Measurements from ENCODE around the gene PTH2. TPM values are rescaled to one million over a fixed set of nuclear protein-coding genes. Genes with fewer than 3 reads are reported as not detected.

The PTH2 gene
- total RNA-seq, 1 experiment from 2014 or later, result not detected

GRCh38 chr19:49403404-49404187, 19.6 kb downstream of the PTH2 start:
- Histone ChIP-seq H3K36me3 (no peaks in the 10 kb centered on the region), H3K27ac (no peak overlapping the region), H3K4me1 (replicated peaks) (no peaks in the 10 kb centered on the region), H3K27me3 (replicated peaks) (no peaks in the 10 kb centered on the region), H3K4me3 (no peak overlapping the region), H3K9me3 (replicated peaks) (no peaks in the 10 kb centered on the region)
- DNase-seq (ENCODE audit: low read depth in 1 of 2, low spot score in 2 of 2), result no peak

GRCh38 chr19:49400029-49400428, 23.2 kb downstream of the PTH2 start:
- no peaks in the 10 kb centered on the region for H3K4me1 ChIP-seq (replicated peaks)
- no peaks in the 10 kb centered on the region for H3K36me3 ChIP-seq
- no peak overlapping the region for H3K4me3 ChIP-seq
- no peak for DNase-seq (ENCODE audit: low read depth in 1 of 2, low spot score in 2 of 2)
- H3K27me3 ChIP-seq (replicated peaks), result no peaks in the 10 kb centered on the region
- H3K27ac ChIP-seq, result no peak overlapping the region
- H3K9me3 ChIP-seq (replicated peaks), result no peaks in the 10 kb centered on the region

GRCh38 chr19:49398931-49399330, 24.3 kb downstream of the PTH2 start:
- H3K27ac ChIP-seq, result no peak overlapping the region
- H3K4me1 ChIP-seq (replicated peaks), result no peaks in the 10 kb centered on the region
- H3K9me3 ChIP-seq (replicated peaks), result no peaks in the 10 kb centered on the region
- no peaks in the 10 kb centered on the region for H3K27me3 ChIP-seq (replicated peaks)
- no peaks in the 10 kb centered on the region for H3K36me3 ChIP-seq
- no peak for DNase-seq (ENCODE audit: low read depth in 1 of 2, low spot score in 2 of 2)
- H3K4me3 ChIP-seq, result no peak overlapping the region

GRCh38 chr19:49398001-49398615, 25.1 kb downstream of the PTH2 start:
- Histone ChIP-seq H3K9me3 (replicated peaks) (no peaks in the 10 kb centered on the region), H3K27ac (no peak overlapping the region), H3K4me1 (replicated peaks) (no peaks in the 10 kb centered on the region), H3K4me3 (no peak overlapping the region), H3K36me3 (no peaks in the 10 kb centered on the region), H3K27me3 (replicated peaks) (peaks cover 2% of the 10 kb centered on the region; the same call in 1 of the 2 replicates)
- DNase-seq (ENCODE audit: low read depth in 1 of 2, low spot score in 2 of 2), result no peak

- Histone ChIP-seq H3K36me3 (no peaks in the 10 kb centered on the region), H3K4me1 (replicated peaks) (no peaks in the 10 kb centered on the region), H3K4me3 (no peak overlapping the region), H3K27me3 (replicated peaks) (peaks cover 9% of the 10 kb centered on the region; the same call in 1 of the 2 replicates), H3K9me3 (replicated peaks) (no peaks in the 10 kb centered on the region), H3K27ac (no peak overlapping the region)
- DNase-seq (ENCODE audit: low read depth in 1 of 2, low spot score in 2 of 2), result no peak
These were observed 26.3 kb downstream of the PTH2 start for GRCh38 chr19:49396738-49397505.

- no peak overlapping the region for H3K27ac ChIP-seq
- H3K27me3 ChIP-seq (replicated peaks), result peaks cover 19% of the 10 kb centered on the region
- H3K9me3 ChIP-seq (replicated peaks), result no peaks in the 10 kb centered on the region
- DNase-seq (ENCODE audit: low read depth in 1 of 2, low spot score in 2 of 2), result no peak
- no peaks in the 10 kb centered on the region for H3K4me1 ChIP-seq (replicated peaks)
- no peaks in the 10 kb centered on the region for H3K36me3 ChIP-seq
- H3K4me3 ChIP-seq, result no peak overlapping the region
These were observed 27.4 kb downstream of the PTH2 start for GRCh38 chr19:49395581-49396407.

- H3K4me1 ChIP-seq (replicated peaks), result no peaks in the 10 kb centered on the region
- H3K9me3 ChIP-seq (replicated peaks), result no peaks in the 10 kb centered on the region
- DNase-seq (ENCODE audit: low read depth in 1 of 2, low spot score in 2 of 2), result no peak
- no peak overlapping the region for H3K27ac ChIP-seq
- H3K4me3 ChIP-seq, result no peak overlapping the region
- H3K36me3 ChIP-seq, result no peaks in the 10 kb centered on the region
- H3K27me3 ChIP-seq (replicated peaks), result peaks cover 29% of the 10 kb centered on the region
These were observed 29.4 kb downstream of the PTH2 start for GRCh38 chr19:49393881-49394280.

- H3K36me3 ChIP-seq, result no peaks in the 10 kb centered on the region
- H3K27ac ChIP-seq, result no peak overlapping the region
These were observed 31.5 kb downstream of the PTH2 start for GRCh38 chr19:49391581-49392399.

GRCh38 chr19:49390929-49391359, 32.3 kb downstream of the PTH2 start:
- peaks cover 36% of the 10 kb centered on the region for H3K27me3 ChIP-seq (replicated peaks)
- no peak for DNase-seq (ENCODE audit: low read depth in 1 of 2, low spot score in 2 of 2)
- H3K27ac ChIP-seq, result no peak overlapping the region
- no peaks in the 10 kb centered on the region for H3K9me3 ChIP-seq (replicated peaks)
- no peaks in the 10 kb centered on the region for H3K36me3 ChIP-seq
- no peak overlapping the region for H3K4me3 ChIP-seq
- no peaks in the 10 kb centered on the region for H3K4me1 ChIP-seq (replicated peaks)

More at GRCh38 chr19:49391581-49392399, 31.5 kb downstream of the PTH2 start:
- Histone ChIP-seq H3K4me1 (replicated peaks) (no peaks in the 10 kb centered on the region), H3K4me3 (no peak overlapping the region), H3K9me3 (replicated peaks) (no peaks in the 10 kb centered on the region), H3K27me3 (replicated peaks) (peaks cover 36% of the 10 kb centered on the region)
- DNase-seq (ENCODE audit: low read depth in 1 of 2, low spot score in 2 of 2), result peak; percentile 38 to 68

- H3K36me3 ChIP-seq, result no peaks in the 10 kb centered on the region
- no peak overlapping the region for H3K4me3 ChIP-seq
- no peaks in the 10 kb centered on the region for H3K4me1 ChIP-seq (replicated peaks)
These were observed 32.9 kb downstream of the PTH2 start for GRCh38 chr19:49390131-49390928.

GRCh38 chr19:49389406-49389805, 33.8 kb downstream of the PTH2 start:
- peaks cover 41% of the 10 kb centered on the region for H3K27me3 ChIP-seq (replicated peaks)
- no peak for DNase-seq (ENCODE audit: low read depth in 1 of 2, low spot score in 2 of 2)
- no peak overlapping the region for H3K4me3 ChIP-seq
- H3K36me3 ChIP-seq, result no peaks in the 10 kb centered on the region
- no peaks in the 10 kb centered on the region for H3K4me1 ChIP-seq (replicated peaks)
- H3K27ac ChIP-seq, result no peak overlapping the region
- no peaks in the 10 kb centered on the region for H3K9me3 ChIP-seq (replicated peaks)

More at GRCh38 chr19:49390131-49390928, 32.9 kb downstream of the PTH2 start:
- Histone ChIP-seq H3K27me3 (replicated peaks) (peaks cover 38% of the 10 kb centered on the region), H3K27ac (no peak overlapping the region), H3K9me3 (replicated peaks) (no peaks in the 10 kb centered on the region)
- DNase-seq (ENCODE audit: low read depth in 1 of 2, low spot score in 2 of 2), result no peak

- H3K4me3 ChIP-seq, result no peak within 1 kb of the TSS
- no peak within 1 kb of the TSS for H3K27ac ChIP-seq
- no peak for DNase-seq (ENCODE audit: low read depth in 1 of 2, low spot score in 2 of 2)
- H3K27me3 ChIP-seq (replicated peaks), result peaks cover 40% of the 10 kb centered on the region
- H3K36me3 ChIP-seq, result no peaks in the 10 kb centered on the region
- H3K9me3 ChIP-seq (replicated peaks), result no peaks in the 10 kb centered on the region
- no peaks in the 10 kb centered on the region for H3K4me1 ChIP-seq (replicated peaks)
These were observed 35.3 kb downstream of the PTH2 start, which contains the start of gene KASH5 for GRCh38 chr19:49387936-49388372. Gene KASH5 (plus strand): TSS chr19:49388249. CDS start chr19:49390884, 2,635 bp downstream.

Data from SJSA1 (cell line).